B cell (primary cell): Measurements from ENCODE around the gene NFYC. TPM values are rescaled to one million over a fixed set of nuclear protein-coding genes. Genes with fewer than 3 reads are reported as not detected.

ENCODE experiments used
- ATAC-seq: fragments of 200-7000 bp; cut with Tn5 transposase; one replicate; pipeline ENCODE4 v1.10.0; 2021; ENCODE audit warnings: low read depth, mild to moderate bottlenecking, moderate number of reproducible peaks, moderate library complexity
- CTCF ChIA-PET: fragments of 350-600 bp; sonication (Branson Sonifier 250); formaldehyde crosslinking; loops from one replicate; lab custom pipeline; 2021; ENCODE audit warnings: antibody characterized with exemption, inconsistent platforms; lab: Charles Lee
- POLR2A ChIA-PET: fragments of 350-600 bp; sonication (Branson Sonifier 250); formaldehyde crosslinking; loops from one replicate; lab custom pipeline; 2021; ENCODE audit warnings: antibody characterized with exemption; lab: Charles Lee
- DNase-seq: peaks from one replicate; pipeline ENCODE4 v3.0.0; 2013
- H2AFZ ChIP-seq: 2 replicates; pipeline ENCODE4 v1.6.1; 2012; ENCODE audit warnings: mild to moderate bottlenecking, low read depth, low read length; ENCODE audit not compliant: insufficient read depth, poor library complexity, severe bottlenecking
- H3K27ac ChIP-seq, 2 donors: 1 replicate in 1 of 2; 2 replicates in 1 of 2; pipeline ENCODE4 v1.5.1; 2012 to 2013; ENCODE audit warnings: low read length in 2 of 2, mild to moderate bottlenecking in 2 of 2, moderate library complexity in 1 of 2
- H3K27me3 ChIP-seq, 4 experiments: fragments of 200-600 bp in 1 of 4; sonication (generic) in 1 of 4; replicated peaks in 1 of 4; 1 replicate in 2 of 4; 2 replicates in 2 of 4; pipeline versions ENCODE4 v1.6.1 to v1.7.0; 2013 to 2016; ENCODE audit warnings: low read length in 3 of 4, mild to moderate bottlenecking in 2 of 4, mixed read lengths in 1 of 4, moderate library complexity in 1 of 4; ENCODE audit not compliant: insufficient read depth in 4 of 4, control insufficient read depth in 3 of 4; ENCODE audit errors: control extremely low read depth in 1 of 4
- H3K36me3 ChIP-seq, 2 experiments: replicated peaks in 1 of 2; 1 replicate in 1 of 2; 2 replicates in 1 of 2; pipeline versions ENCODE4 v1.6.1 to v1.7.1; 2013; ENCODE audit warnings: low read length in 1 of 2; ENCODE audit not compliant: insufficient read depth in 2 of 2, control insufficient read depth in 1 of 2; ENCODE audit errors: control extremely low read depth in 1 of 2, extremely low read depth in 1 of 2
- H3K4me1 ChIP-seq, 2 donors: fragments of 200-600 bp in 1 of 2; sonication (generic) in 1 of 2; 1 replicate in 1 of 2; 2 replicates in 1 of 2; pipeline versions ENCODE4 v1.5.1 to v1.6.1; 2013 to 2017; ENCODE audit warnings: low read length in 2 of 2; ENCODE audit not compliant: control insufficient read depth in 2 of 2, insufficient read depth in 2 of 2
- H3K4me2 ChIP-seq: replicated peaks from 2 replicates; pipeline ENCODE3; 2012; ENCODE audit warnings: mild to moderate bottlenecking, low read depth, low read length; ENCODE audit not compliant: poor library complexity, severe bottlenecking
- H3K4me3 ChIP-seq, 5 experiments: fragments of 200-600 bp in 1 of 5; sonication (generic) in 1 of 5; 1 replicate in 3 of 5; 2 replicates in 2 of 5; pipeline versions ENCODE4 v1.5.1 to v1.7.0; 2011 to 2016; ENCODE audit warnings: low read length in 4 of 5, mild to moderate bottlenecking in 4 of 5, low read depth in 2 of 5, control low read depth in 1 of 5, moderate library complexity in 1 of 5; ENCODE audit not compliant: insufficient read depth in 1 of 5; ENCODE audit errors: control extremely low read depth in 1 of 5, extremely low read depth in 1 of 5
- H3K79me2 ChIP-seq: fragments of 200-600 bp; sonication (generic); one replicate; pipeline ENCODE4 v1.6.0; 2016; ENCODE audit warnings: low read length; ENCODE audit not compliant: control insufficient read depth, insufficient read depth
- H3K9ac ChIP-seq: fragments of 200-600 bp; sonication (generic); 2 replicates; pipeline ENCODE4 v1.6.1; 2017; ENCODE audit warnings: mild to moderate bottlenecking, low read length, moderate library complexity
- H3K9me3 ChIP-seq, 3 donors: one replicate each; pipeline versions ENCODE4 v1.6.1 to v1.7.1; 2013; ENCODE audit warnings: low read length in 2 of 3; ENCODE audit not compliant: control insufficient read depth in 2 of 3, insufficient read depth in 1 of 3; ENCODE audit errors: control extremely low read depth in 1 of 3
- H4K20me1 ChIP-seq: 2 replicates; pipeline ENCODE4 v1.6.0; 2012; ENCODE audit warnings: mild to moderate bottlenecking, low read length; ENCODE audit not compliant: insufficient read depth, control insufficient read depth, poor library complexity, severe bottlenecking
- H3K27ac Mint-ChIP-seq: one replicate; pipeline ENCODE4 v1.8.0; 2021; ENCODE audit warnings: mixed read lengths
- H3K27me3 Mint-ChIP-seq: one replicate; pipeline ENCODE4 v1.8.0; 2021; ENCODE audit warnings: mixed read lengths
- H3K4me1 Mint-ChIP-seq: one replicate; pipeline ENCODE4 v1.8.0; 2021; ENCODE audit warnings: mixed read lengths
- H3K4me3 Mint-ChIP-seq: one replicate; pipeline ENCODE4 v1.8.0; 2021; ENCODE audit warnings: mixed read lengths
- H3K9me3 Mint-ChIP-seq: one replicate; pipeline ENCODE4 v1.8.0; 2022; ENCODE audit warnings: mixed read lengths; ENCODE audit not compliant: insufficient read depth
- CTCF ChIP-seq: fragments of 200-600 bp; IDR thresholded peaks from one replicate; pipeline ENCODE4 v1.8.0; 2022; ENCODE audit warnings: antibody characterized with exemption, mild to moderate bottlenecking
- EZH2 ChIP-seq: IDR thresholded peaks from 2 replicates; pipeline ENCODE4 v1.6.1; 2012; ENCODE audit warnings: borderline replicate concordance, low read depth, mild to moderate bottlenecking, moderate library complexity, low read length; ENCODE audit not compliant: insufficient read depth, poor library complexity, severe bottlenecking
- WGBS: methylation state at CpG from one replicate; pipeline ENCODE4 v1.1.5; 2013; ENCODE audit warnings: missing lambda C conversion rate; ENCODE audit not compliant: insufficient coverage; 5-methylcytosine and 5-hydroxymethylcytosine counted together
- intact Hi-C: fragments of 100-400 bp; cut with micrococcal nuclease; formaldehyde crosslinking; loops from one replicate; pipeline ENCODE4 v1.10.0; 2022
- polyA plus RNA-seq: library from polyadenylated mRNA; depleted of rRNA; stranded (reverse); fragments of >200 nt; gene quantifications from 2 replicates; pipeline ENCODE4 v1.2.3, GENCODE V29; 2012
- total RNA-seq, 2 donors: library from RNA; stranded (reverse); fragments of 120-200 nt in 1 of 2; gene quantifications; 1 replicate in 1 of 2; 2 replicates in 1 of 2; pipeline versions ENCODE4 v1.2.3 to v1.2.4, GENCODE V29; 2013 to 2022

The NFYC gene
- total and polyA plus RNA-seq, 2 donors (not counting 1 experiment from before 2014, with no cell fraction given), result 88.7 to 123 TPM

GRCh38 chr1:40690771-40691537, 550 bp upstream of the NFYC start:
- peak overlapping the region; percentile 80 for H2AFZ ChIP-seq
- H3K27me3 ChIP-seq, result no peaks in the 10 kb centered on the region
- DNase-seq (no peak), ATAC-seq (no peak)
- POLR2A ChIA-PET, result interaction anchor here (0.5 to 1.9 kb wide), 16 partner anchors 12 to 737 kb away, joined by 3 to 16 read pairs (median 4); partner anchors contain the start of genes CAP1, CITED4 and RIMS3
- H3K4me1 ChIP-seq, result peaks cover 28 to 35% of the 10 kb centered on the region in 2 donors
- TF ChIP-seq EZH2, result no peak
- H3K4me3 Mint-ChIP-seq, result peak overlapping the region; percentile 98
- intact Hi-C loops, result loop anchor here (1.0 to 10.0 kb wide), 6 partner anchors 22 to 306 kb away; partner anchors contain the start of genes RIMS3 and ZFP69
- H3K36me3 ChIP-seq, result no peaks in the 10 kb centered on the region
- H3K4me1 Mint-ChIP-seq, result peaks cover 58% of the 10 kb centered on the region
- peaks cover 2% of the 10 kb centered on the region for H3K9me3 Mint-ChIP-seq
- CTCF ChIA-PET, result interaction anchor here (0.9 to 8.5 kb wide), 9 partner anchors 10 to 159 kb away, joined by 3 to 48 read pairs (median 6); partner anchors contain the start of genes RIMS3 and ZNF684
- peak overlapping the region; percentile 96 for H3K4me2 ChIP-seq
- peak overlapping the region; percentile 97 for H3K27ac Mint-ChIP-seq
- H3K79me2 ChIP-seq, result peaks cover 38% of the 10 kb centered on the region
- peak overlapping the region; percentile 98 for H3K9ac ChIP-seq
- no peaks in the 10 kb centered on the region for H4K20me1 ChIP-seq
- H3K9me3 ChIP-seq, result peaks cover 0 to 3% (median 0%) of the 10 kb centered on the region in 3 donors
- H3K4me3 ChIP-seq, result peak overlapping the region; percentile 53 to 94 (median 83)
- 4% methylated on average over 11 of the region's 18 CpGs for WGBS
- peak overlapping the region; percentile 99 to 100 for H3K27ac ChIP-seq
- H3K27me3 Mint-ChIP-seq, result no peaks in the 10 kb centered on the region

GRCh38 chr1:40692429-40692895, 958 bp downstream of the NFYC start:
- TF ChIP-seq EZH2, result no peak
- TF ChIP-seq CTCF, result no peak
- Histone ChIP-seq H3K9me3 (peaks cover 0 to 3% (median 0%) of the 10 kb centered on the region in 3 donors), H3K79me2 (peaks cover 54% of the 10 kb centered on the region), H3K27ac (peak overlapping the region; percentile 99 to 100), H3K4me1 (peaks cover 35 to 49% of the 10 kb centered on the region in 2 donors), H3K27me3 (no peaks in the 10 kb centered on the region), H3K36me3 (no peaks in the 10 kb centered on the region), H3K9ac (peak overlapping the region; percentile 98), H2AFZ (peak overlapping the region; percentile 80), H3K4me3 (peak overlapping the region; percentile 75 to 94 (median 91)), H4K20me1 (peaks cover 6% of the 10 kb centered on the region), H3K4me2 (peak overlapping the region; percentile 96)
- no peaks in the 10 kb centered on the region for H3K27me3 Mint-ChIP-seq
- peak overlapping the region; percentile 97 for H3K27ac Mint-ChIP-seq
- no peak for ATAC-seq
- ChIA-PET POLR2A (interaction anchor here (0.6 to 1.9 kb wide), 12 partner anchors 8 to 508 kb away, joined by 3 to 16 read pairs (median 4); partner anchors contain the start of genes CITED4 and RIMS3), CTCF (interaction anchor here (0.5 to 8.5 kb wide), 8 partner anchors 9 to 548 kb away, joined by 3 to 48 read pairs (median 4); partner anchors contain the start of gene RIMS3)
- intact Hi-C loops, result loop anchor here (1.0 to 10.0 kb wide), 6 partner anchors 17 to 308 kb away; partner anchors contain the start of genes CITED4 and ZFP69
- peaks cover 73% of the 10 kb centered on the region for H3K4me1 Mint-ChIP-seq
- H3K9me3 Mint-ChIP-seq, result peaks cover 2% of the 10 kb centered on the region
- WGBS, result 0% methylated on average over 8 of the region's 9 CpGs
- H3K4me3 Mint-ChIP-seq, result peak overlapping the region; percentile 98
- DNase-seq, result no peak
